Naive B cell (primary cell): ENCODE measurements around the gene TMPRSS4. TPM values are rescaled to one million over a fixed set of nuclear protein-coding genes. Genes with fewer than 3 reads are reported as not detected.

Experiments used
- ATAC-seq, 2 donors: fragments of 150-1000 bp; cut with Tn5 transposase; 2 replicates each; pipeline ENCODE4 v1.10.0; 2021; ENCODE audit warnings: low read depth in 2 of 2, mild to moderate bottlenecking in 2 of 2, moderate library complexity in 2 of 2
- DNase-seq: peaks from one replicate; pipeline ENCODE4 v3.0.0; 2022
- H3K27ac Mint-ChIP-seq, 6 donors: one replicate each; pipeline ENCODE4 v1.8.0; 2020 to 2022; ENCODE audit warnings: mild to moderate bottlenecking in 6 of 6, mixed read lengths in 6 of 6, moderate library complexity in 5 of 6, inconsistent platforms in 2 of 6
- H3K27me3 Mint-ChIP-seq, 3 donors: one replicate each; pipeline ENCODE4 v1.8.0; 2021 to 2022; ENCODE audit warnings: mixed read lengths in 3 of 3, mild to moderate bottlenecking in 1 of 3
- H3K36me3 Mint-ChIP-seq, 2 donors: one replicate each; pipeline ENCODE4 v1.8.0; 2020 to 2022; ENCODE audit warnings: mixed read lengths in 2 of 2, inconsistent platforms in 1 of 2, mild to moderate bottlenecking in 1 of 2
- H3K4me1 Mint-ChIP-seq, 3 donors: one replicate each; pipeline ENCODE4 v1.8.0; 2020 to 2022; ENCODE audit warnings: mixed read lengths in 3 of 3, inconsistent platforms in 1 of 3, mild to moderate bottlenecking in 1 of 3, moderate library complexity in 1 of 3
- H3K4me3 Mint-ChIP-seq, 8 donors: one replicate each; pipeline ENCODE4 v1.8.0; 2020 to 2022; ENCODE audit warnings: mild to moderate bottlenecking in 8 of 8, mixed read lengths in 8 of 8, moderate library complexity in 8 of 8, inconsistent platforms in 2 of 8
- H3K9me3 Mint-ChIP-seq, 7 donors: one replicate each; pipeline ENCODE4 v1.8.0; 2020 to 2022; ENCODE audit warnings: mixed read lengths in 7 of 7, mild to moderate bottlenecking in 5 of 7, inconsistent platforms in 2 of 7, moderate library complexity in 1 of 7
- polyA plus RNA-seq, 6 donors: library from polyadenylated mRNA; unstranded; fragments of 300-500 nt; fragmentation: Illumina TruSeq; gene quantifications; one replicate each; pipeline ENCODE4 v1.2.3, GENCODE V29; 2021; ENCODE audit warnings: low read depth in 6 of 6

The TMPRSS4 gene
- polyA plus RNA-seq, 6 donors from 2014 or later, result not detected

- ATAC-seq (no peak), DNase-seq (no peak)
- peaks cover 52 to 86% (median 85%) of the 10 kb centered on the region in 3 donors for H3K27me3 Mint-ChIP-seq
- peak overlapping the region in 2 of 6 donors; percentile 54 to 56 for H3K27ac Mint-ChIP-seq
- H3K4me3 Mint-ChIP-seq, result peak overlapping the region; percentile 60 to 89 (median 80)
- H3K36me3 Mint-ChIP-seq, result no peaks in the 10 kb centered on the region
- H3K4me1 Mint-ChIP-seq, result peaks cover 0 to 13% (median 7%) of the 10 kb centered on the region in 3 donors
- peaks cover 0 to 1% (median 0%) of the 10 kb centered on the region in 7 donors for H3K9me3 Mint-ChIP-seq
Observed at GRCh38 chr11:118144301-118145268, 67.7 kb downstream of the TMPRSS4 start.

GRCh38 chr11:118145285-118146227 lies 68.7 kb downstream of the TMPRSS4 start:
- H3K36me3 Mint-ChIP-seq, result no peaks in the 10 kb centered on the region
- peak overlapping the region; percentile 60 to 90 (median 82) for H3K4me3 Mint-ChIP-seq
- ATAC-seq, result peak; percentile 92
- peaks cover 0 to 13% (median 7%) of the 10 kb centered on the region in 3 donors for H3K4me1 Mint-ChIP-seq
- peak; percentile 74 for DNase-seq
- H3K27me3 Mint-ChIP-seq, result peaks cover 62 to 88% (median 88%) of the 10 kb centered on the region in 3 donors
- H3K27ac Mint-ChIP-seq, result peak overlapping the region in 2 of 6 donors; percentile 53 to 56
- H3K9me3 Mint-ChIP-seq, result peaks cover 0 to 1% (median 0%) of the 10 kb centered on the region in 7 donors

GRCh38 chr11:118146554-118146953 lies 69.7 kb downstream of the TMPRSS4 start:
- peaks cover 0 to 1% (median 0%) of the 10 kb centered on the region in 7 donors for H3K9me3 Mint-ChIP-seq
- peak overlapping the region; percentile 64 to 90 (median 82) for H3K4me3 Mint-ChIP-seq
- peak overlapping the region in 1 of 6 donors; percentile 53 for H3K27ac Mint-ChIP-seq
- H3K27me3 Mint-ChIP-seq, result peaks cover 70 to 89% (median 89%) of the 10 kb centered on the region in 3 donors
- peaks cover 0 to 13% (median 7%) of the 10 kb centered on the region in 3 donors for H3K4me1 Mint-ChIP-seq
- H3K36me3 Mint-ChIP-seq, result no peaks in the 10 kb centered on the region
- DNase-seq (no peak), ATAC-seq (no peak)

GRCh38 chr11:118147502-118147901 lies 70.6 kb downstream of the TMPRSS4 start:
- Mint-ChIP-seq H3K4me1 (peaks cover 0 to 13% (median 7%) of the 10 kb centered on the region in 3 donors), H3K36me3 (no peaks in the 10 kb centered on the region), H3K9me3 (peaks cover 0 to 1% (median 0%) of the 10 kb centered on the region in 7 donors), H3K27ac (no peak overlapping the region), H3K27me3 (peaks cover 66 to 87% (median 80%) of the 10 kb centered on the region in 3 donors), H3K4me3 (peak overlapping the region in 1 of 8 donors; percentile 85)
- DNase-seq (no peak), ATAC-seq (no peak)

- Mint-ChIP-seq H3K4me3 (no peak overlapping the region), H3K9me3 (no peaks in the 10 kb centered on the region), H3K27me3 (peaks cover 61 to 80% (median 74%) of the 10 kb centered on the region in 3 donors), H3K36me3 (no peaks in the 10 kb centered on the region), H3K4me1 (peaks cover 3 to 9% (median 5%) of the 10 kb centered on the region in 3 donors), H3K27ac (peak overlapping the region in 1 of 6 donors; percentile 40)
- DNase-seq (no peak), ATAC-seq (no peak)
Observed at GRCh38 chr11:118148240-118148639, 71.4 kb downstream of the TMPRSS4 start.

- DNase-seq, result no peak
- Mint-ChIP-seq H3K27ac (peak overlapping the region in 1 of 6 donors; percentile 12), H3K27me3 (peaks cover 59 to 79% (median 74%) of the 10 kb centered on the region in 3 donors), H3K4me3 (no peak overlapping the region), H3K36me3 (no peaks in the 10 kb centered on the region), H3K4me1 (peaks cover 9 to 14% (median 9%) of the 10 kb centered on the region in 3 donors), H3K9me3 (no peaks in the 10 kb centered on the region)
- ATAC-seq, result no peak
Observed at GRCh38 chr11:118148856-118149255, 72.0 kb downstream of the TMPRSS4 start.

GRCh38 chr11:118149493-118149892 lies 72.6 kb downstream of the TMPRSS4 start:
- no peak for ATAC-seq
- Mint-ChIP-seq H3K27ac (no peak overlapping the region), H3K4me1 (peaks cover 12 to 16% (median 12%) of the 10 kb centered on the region in 3 donors), H3K9me3 (no peaks in the 10 kb centered on the region), H3K36me3 (no peaks in the 10 kb centered on the region), H3K27me3 (peaks cover 59 to 79% (median 74%) of the 10 kb centered on the region in 3 donors), H3K4me3 (no peak overlapping the region)
- DNase-seq, result no peak

- no peak overlapping the region for H3K4me3 Mint-ChIP-seq
- H3K9me3 Mint-ChIP-seq, result no peaks in the 10 kb centered on the region
- no peak for DNase-seq
- ATAC-seq, result no peak
- H3K27ac Mint-ChIP-seq, result no peak overlapping the region
- H3K27me3 Mint-ChIP-seq, result peaks cover 63 to 84% (median 79%) of the 10 kb centered on the region in 3 donors
- no peaks in the 10 kb centered on the region for H3K36me3 Mint-ChIP-seq
- H3K4me1 Mint-ChIP-seq, result peaks cover 8 to 12% (median 9%) of the 10 kb centered on the region in 3 donors
Observed at GRCh38 chr11:118151431-118151830, 74.6 kb downstream of the TMPRSS4 start.

GRCh38 chr11:118152020-118152551 lies 75.2 kb downstream of the TMPRSS4 start:
- Mint-ChIP-seq H3K9me3 (no peaks in the 10 kb centered on the region), H3K36me3 (no peaks in the 10 kb centered on the region), H3K4me3 (peak overlapping the region in 1 of 8 donors; percentile 7), H3K27ac (no peak overlapping the region), H3K4me1 (peaks cover 7 to 17% (median 10%) of the 10 kb centered on the region in 3 donors), H3K27me3 (peaks cover 66 to 87% (median 81%) of the 10 kb centered on the region in 3 donors)
- no peak for DNase-seq
- ATAC-seq, result no peak

- H3K4me3 Mint-ChIP-seq, result peak within 1 kb of the TSS in 7 of 8 donors; percentile 39 to 77 (median 63)
- H3K27me3 Mint-ChIP-seq, result peaks cover 66 to 87% (median 81%) of the 10 kb centered on the region in 3 donors
- no peaks in the 10 kb centered on the region for H3K36me3 Mint-ChIP-seq
- H3K4me1 Mint-ChIP-seq, result peaks cover 7 to 17% (median 10%) of the 10 kb centered on the region in 3 donors
- no peak within 1 kb of the TSS for H3K27ac Mint-ChIP-seq
- H3K9me3 Mint-ChIP-seq, result no peaks in the 10 kb centered on the region
- DNase-seq (no peak), ATAC-seq (no peak)
Observed at GRCh38 chr11:118152552-118153471, 75.9 kb downstream of the TMPRSS4 start, which contains the start of gene SCN4B. SCN4B (minus strand) TSS chr11:118152823; CDS start chr11:118152673, 150 bp downstream.

GRCh38 chr11:118153516-118153915 lies 76.6 kb downstream of the TMPRSS4 start:
- H3K27me3 Mint-ChIP-seq, result peaks cover 71 to 87% (median 85%) of the 10 kb centered on the region in 3 donors
- DNase-seq, result no peak
- peaks cover 7 to 17% (median 10%) of the 10 kb centered on the region in 3 donors for H3K4me1 Mint-ChIP-seq
- H3K9me3 Mint-ChIP-seq, result no peaks in the 10 kb centered on the region
- peak overlapping the region in 5 of 8 donors; percentile 8 to 77 (median 53) for H3K4me3 Mint-ChIP-seq
- ATAC-seq, result no peak
- H3K36me3 Mint-ChIP-seq, result no peaks in the 10 kb centered on the region
- no peak overlapping the region for H3K27ac Mint-ChIP-seq
